Neutrophil (primary cell): ENCODE data around the gene UGT2B17.
"Not testable (repeated sequence)": the region's sequence is repeated elsewhere in the genome, so short reads cannot be mapped to it uniquely, and the experiment has no call there.

Experiments used
- H3K27ac ChIP-seq: fragments of 200-600 bp; sonication (generic); 2 replicates; pipeline ENCODE4 v1.5.1; 2016; ENCODE audit warnings: mild to moderate bottlenecking, moderate library complexity
- H3K27me3 ChIP-seq: fragments of 200-600 bp; sonication (generic); 2 replicates; pipeline ENCODE4 v1.6.0; 2016; ENCODE audit warnings: mild to moderate bottlenecking
- H3K36me3 ChIP-seq: fragments of 200-600 bp; sonication (generic); 2 replicates; pipeline ENCODE4 v1.5.1; 2017
- H3K4me1 ChIP-seq, 2 experiments: fragments of 200-600 bp in 1 of 2; sonication (generic) in 1 of 2; 1 replicate in 1 of 2; 2 replicates in 1 of 2; pipeline versions ENCODE4 v1.5.1 to v1.6.1; 2013 to 2016; ENCODE audit warnings: low read depth in 1 of 2, low read length in 1 of 2, mild to moderate bottlenecking in 1 of 2, moderate library complexity in 1 of 2; ENCODE audit not compliant: control insufficient read depth in 1 of 2, insufficient read depth in 1 of 2
- H3K4me3 ChIP-seq, 2 experiments: fragments of 200-600 bp in 1 of 2; sonication (generic) in 1 of 2; 1 replicate in 1 of 2; 2 replicates in 1 of 2; pipeline ENCODE4 v1.5.1; 2013 to 2016; ENCODE audit warnings: low read depth in 1 of 2, low read length in 1 of 2, mild to moderate bottlenecking in 1 of 2, moderate library complexity in 1 of 2
- H3K9me3 ChIP-seq: fragments of 200-600 bp; sonication (generic); 2 replicates; pipeline ENCODE4 v1.5.1; 2016
- TF ChIP-seq, protein P1 (sequence below): fragments of 200-600 bp; sonication (generic); IDR thresholded peaks from 2 replicates; pipeline ENCODE4 v1.5.1; 2016; ENCODE audit warnings: antibody characterized with exemption

UGT2B17 gene

DNA sequence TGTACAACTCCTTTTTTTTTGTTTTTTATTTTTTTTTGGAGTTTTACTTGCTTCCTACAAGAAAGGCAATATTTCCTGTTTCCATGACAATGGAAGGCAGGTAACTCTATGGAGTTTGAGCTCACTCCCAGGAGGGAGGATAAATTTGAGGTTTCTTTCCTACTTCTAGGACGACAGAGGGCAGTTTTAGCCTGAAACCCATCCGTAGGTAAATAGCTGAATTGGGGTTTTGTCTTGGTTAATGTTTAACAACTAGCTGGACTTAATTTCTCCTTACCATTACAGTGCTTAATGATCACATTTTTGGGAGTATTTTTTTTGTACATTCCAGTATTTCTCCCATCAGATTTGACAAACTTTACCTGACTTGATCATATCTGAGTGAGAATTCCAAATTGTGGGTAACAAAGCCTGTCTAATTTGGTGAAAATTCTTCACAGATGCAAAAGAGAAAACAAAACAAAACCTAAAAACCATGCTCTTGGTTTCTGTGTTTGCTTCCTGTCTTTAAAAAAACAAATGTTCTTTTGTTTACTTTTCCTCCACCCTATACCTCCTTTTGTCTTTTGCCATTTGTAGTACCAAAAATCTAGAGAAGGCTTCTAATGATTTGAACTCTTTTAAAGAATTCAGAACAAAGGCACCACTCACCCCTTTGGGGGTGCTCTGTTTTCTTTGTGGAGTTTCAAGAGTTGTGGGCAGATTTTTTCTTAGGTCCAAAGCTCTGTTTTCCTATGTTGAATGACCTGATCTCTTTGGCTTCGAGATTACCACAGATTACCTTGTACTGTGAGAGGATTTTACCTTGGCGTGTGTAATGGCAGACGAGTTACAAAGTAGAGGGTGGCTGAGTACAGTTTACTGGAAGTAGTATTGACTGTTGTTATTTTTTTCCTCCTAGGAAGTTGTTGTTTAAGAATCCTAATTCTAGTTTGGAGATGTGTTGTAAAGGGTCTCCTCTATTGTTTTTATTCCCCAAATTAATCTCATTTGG is 23.0 kb downstream of the UGT2B17 start:
- H3K27ac ChIP-seq, H3K4me3 ChIP-seq, H3K27me3 ChIP-seq, H3K36me3 ChIP-seq, H3K4me1 ChIP-seq, H3K9me3 ChIP-seq: not testable (repeated sequence)

DNA sequence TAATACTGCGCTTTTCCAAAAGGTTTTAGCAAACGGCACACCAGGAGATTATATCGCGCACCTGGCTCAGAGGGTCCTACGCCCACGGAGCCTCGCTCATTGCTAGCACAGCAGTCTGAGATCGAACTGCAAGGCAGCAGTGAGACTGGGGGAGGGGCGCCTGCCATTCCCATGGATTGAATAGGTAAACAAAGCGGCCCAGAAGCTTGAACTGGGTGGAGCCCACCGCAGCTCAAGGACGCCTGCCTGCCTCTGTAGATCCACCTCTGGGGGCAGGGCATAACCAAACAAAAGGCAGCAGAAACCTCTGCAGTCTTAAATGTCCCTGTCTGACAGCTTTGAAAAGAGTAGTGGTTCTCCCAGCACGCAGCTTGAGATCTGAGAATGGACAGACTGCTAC is 33.4 kb downstream of the UGT2B17 start:
- not testable (repeated sequence) for H3K9me3 ChIP-seq, H3K36me3 ChIP-seq, H3K27ac ChIP-seq, H3K4me3 ChIP-seq, H3K4me1 ChIP-seq, H3K27me3 ChIP-seq

DNA sequence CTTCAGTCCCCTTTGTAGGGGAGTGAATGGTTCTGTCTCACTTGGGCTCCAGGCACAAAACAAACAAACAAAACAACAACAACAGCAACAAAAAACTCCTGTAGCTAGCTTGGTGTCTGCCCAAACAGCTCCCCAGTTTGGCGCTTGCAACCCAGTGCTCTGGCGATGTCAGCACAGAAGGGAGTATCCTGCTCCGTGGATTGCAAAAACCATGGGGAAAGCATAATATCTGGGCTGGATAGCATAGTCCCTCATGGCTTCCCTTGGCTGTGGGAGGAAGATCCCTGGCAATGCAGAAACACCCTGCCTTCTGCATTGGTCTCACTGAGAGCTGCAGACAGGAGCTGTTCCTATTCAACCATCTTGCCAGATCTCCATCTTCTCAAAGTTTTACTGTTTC is 39.7 kb downstream of the UGT2B17 start:
- TF ChIP-seq, protein P1, sequence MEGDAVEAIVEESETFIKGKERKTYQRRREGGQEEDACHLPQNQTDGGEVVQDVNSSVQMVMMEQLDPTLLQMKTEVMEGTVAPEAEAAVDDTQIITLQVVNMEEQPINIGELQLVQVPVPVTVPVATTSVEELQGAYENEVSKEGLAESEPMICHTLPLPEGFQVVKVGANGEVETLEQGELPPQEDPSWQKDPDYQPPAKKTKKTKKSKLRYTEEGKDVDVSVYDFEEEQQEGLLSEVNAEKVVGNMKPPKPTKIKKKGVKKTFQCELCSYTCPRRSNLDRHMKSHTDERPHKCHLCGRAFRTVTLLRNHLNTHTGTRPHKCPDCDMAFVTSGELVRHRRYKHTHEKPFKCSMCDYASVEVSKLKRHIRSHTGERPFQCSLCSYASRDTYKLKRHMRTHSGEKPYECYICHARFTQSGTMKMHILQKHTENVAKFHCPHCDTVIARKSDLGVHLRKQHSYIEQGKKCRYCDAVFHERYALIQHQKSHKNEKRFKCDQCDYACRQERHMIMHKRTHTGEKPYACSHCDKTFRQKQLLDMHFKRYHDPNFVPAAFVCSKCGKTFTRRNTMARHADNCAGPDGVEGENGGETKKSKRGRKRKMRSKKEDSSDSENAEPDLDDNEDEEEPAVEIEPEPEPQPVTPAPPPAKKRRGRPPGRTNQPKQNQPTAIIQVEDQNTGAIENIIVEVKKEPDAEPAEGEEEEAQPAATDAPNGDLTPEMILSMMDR = no peak
- H3K9me3 ChIP-seq = no peaks in the 10 kb centered on the region
- H3K4me3 ChIP-seq = no peak overlapping the region
- H3K27me3 ChIP-seq = no peaks in the 10 kb centered on the region
- H3K36me3 ChIP-seq = no peaks in the 10 kb centered on the region
- H3K27ac ChIP-seq = no peak overlapping the region
- H3K4me1 ChIP-seq = no peaks in the 10 kb centered on the region

DNA sequence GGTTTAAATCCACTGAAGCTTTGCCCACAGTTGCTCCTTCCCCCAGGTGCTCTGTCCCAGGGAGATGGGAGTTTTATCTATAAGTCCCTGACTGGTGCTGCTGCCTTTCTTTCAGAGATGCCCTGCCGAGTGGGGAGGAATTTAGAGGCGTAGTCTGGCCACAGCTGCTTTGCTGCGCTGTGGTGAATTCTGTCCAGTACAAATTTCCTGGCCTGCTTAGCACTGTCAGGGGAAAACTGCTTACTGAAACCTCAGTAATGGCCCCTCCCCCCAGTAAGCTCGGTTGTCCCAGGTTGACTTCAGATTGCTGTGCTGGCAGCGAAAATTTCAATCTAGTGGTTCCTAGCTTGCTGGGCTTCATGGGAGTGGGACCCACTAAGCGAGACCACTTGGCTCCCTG is 40.1 kb downstream of the UGT2B17 start:
- TF ChIP-seq, protein P1 = no peak

DNA sequence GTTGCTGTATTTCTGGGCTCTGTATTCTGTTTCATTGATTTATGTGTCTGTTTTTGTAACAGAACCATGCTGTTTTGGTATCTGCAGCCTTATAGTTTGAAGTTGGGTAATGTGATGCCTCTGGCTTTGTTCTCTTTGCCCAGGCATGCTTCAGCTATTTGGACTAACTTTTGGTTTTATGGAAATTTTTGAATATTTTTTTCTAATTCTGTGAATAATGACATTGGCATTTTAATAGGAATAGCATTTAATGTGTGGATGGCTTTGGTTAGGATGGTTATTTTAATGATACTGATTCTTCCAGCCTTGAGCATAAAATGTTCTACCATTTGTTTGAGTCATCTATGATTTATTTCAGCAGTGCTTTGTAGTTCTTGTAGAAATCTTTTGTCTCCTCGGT is 53.9 kb downstream of the UGT2B17 start:
- not testable (repeated sequence) for H3K4me3 ChIP-seq, H3K4me1 ChIP-seq, H3K9me3 ChIP-seq, H3K27ac ChIP-seq, H3K27me3 ChIP-seq, H3K36me3 ChIP-seq

More for the DNA sequence above, 40.1 kb downstream of the UGT2B17 start:
- H3K27me3 ChIP-seq = no peaks in the 10 kb centered on the region
- H3K27ac ChIP-seq = no peak overlapping the region
- no peaks in the 10 kb centered on the region for H3K4me1 ChIP-seq
- no peaks in the 10 kb centered on the region for H3K9me3 ChIP-seq
- H3K36me3 ChIP-seq = no peaks in the 10 kb centered on the region
- H3K4me3 ChIP-seq = no peak overlapping the region

DNA sequence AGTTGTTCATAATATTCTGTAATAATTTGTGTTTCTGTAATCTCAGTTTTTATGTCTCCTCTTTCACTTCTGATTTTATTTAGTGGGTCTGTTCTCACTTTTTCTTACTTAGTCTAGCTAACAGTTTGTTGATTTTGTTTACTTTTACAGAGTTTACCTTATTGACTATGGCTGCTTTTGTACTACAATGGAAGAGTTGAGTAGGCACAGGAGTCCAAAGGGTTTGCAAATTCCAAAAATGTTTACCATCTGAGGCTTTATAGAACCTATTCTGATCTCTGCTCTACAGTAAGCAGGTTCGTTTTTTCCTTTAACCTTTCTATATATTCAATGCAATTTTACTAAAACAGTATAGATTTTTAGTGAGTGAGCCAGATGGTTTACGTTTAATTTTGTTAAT is 55.1 kb downstream of the UGT2B17 start:
- H3K27ac ChIP-seq = no peak overlapping the region
- no peaks in the 10 kb centered on the region for H3K36me3 ChIP-seq
- H3K4me1 ChIP-seq = no peaks in the 10 kb centered on the region
- TF ChIP-seq, protein P1 = no peak
- no peaks in the 10 kb centered on the region for H3K9me3 ChIP-seq
- H3K27me3 ChIP-seq = no peaks in the 10 kb centered on the region
- H3K4me3 ChIP-seq = no peak overlapping the region

DNA sequence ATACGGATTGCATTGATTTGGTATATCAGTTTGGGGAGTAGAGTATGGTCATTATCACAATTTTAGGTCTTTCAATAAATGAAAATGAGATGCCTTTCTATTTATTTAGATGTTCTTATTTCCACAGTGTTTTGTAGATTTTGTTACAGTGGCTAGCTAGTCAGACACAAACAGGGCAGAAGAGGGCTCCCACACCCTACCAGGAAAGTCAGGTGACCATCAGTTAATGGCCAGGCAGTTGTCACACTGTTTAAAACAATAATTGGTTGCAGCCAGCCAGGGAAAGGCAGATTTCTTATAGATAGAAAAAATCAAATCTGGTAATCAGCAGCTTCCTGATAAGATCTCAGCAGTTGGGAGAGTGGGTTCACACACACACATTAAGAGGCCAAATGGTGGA is 57.2 kb downstream of the UGT2B17 start:
- Histone ChIP-seq H3K36me3 (no peaks in the 10 kb centered on the region), H3K9me3 (no peaks in the 10 kb centered on the region), H3K27me3 (no peaks in the 10 kb centered on the region)

DNA sequence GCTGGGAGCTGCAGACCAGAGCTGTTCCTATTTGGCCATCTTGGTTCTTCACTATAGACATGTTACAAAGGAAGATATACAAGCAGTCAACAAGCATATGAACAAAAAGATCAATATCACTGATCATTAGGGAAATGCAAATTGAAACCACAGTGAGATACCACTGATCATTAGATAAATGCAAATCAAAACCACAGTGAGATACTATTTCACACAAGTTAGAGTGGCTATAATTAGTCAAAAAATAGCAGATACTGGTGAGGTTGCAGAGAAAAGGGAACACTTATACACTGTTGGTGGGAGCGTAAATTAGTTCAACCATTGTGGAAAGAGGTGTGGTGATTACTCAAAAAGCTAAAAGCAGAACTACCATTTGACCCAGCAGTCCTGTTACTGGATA is 70.7 kb downstream of the UGT2B17 start:
- H3K27me3 ChIP-seq, H3K27ac ChIP-seq, H3K36me3 ChIP-seq, H3K4me1 ChIP-seq, H3K4me3 ChIP-seq, H3K9me3 ChIP-seq: not testable (repeated sequence)

More for the DNA sequence above, 57.2 kb downstream of the UGT2B17 start:
- TF ChIP-seq, protein P1 = no peak
- H3K27ac ChIP-seq = no peak overlapping the region
- no peak overlapping the region for H3K4me3 ChIP-seq
- no peaks in the 10 kb centered on the region for H3K4me1 ChIP-seq

DNA sequence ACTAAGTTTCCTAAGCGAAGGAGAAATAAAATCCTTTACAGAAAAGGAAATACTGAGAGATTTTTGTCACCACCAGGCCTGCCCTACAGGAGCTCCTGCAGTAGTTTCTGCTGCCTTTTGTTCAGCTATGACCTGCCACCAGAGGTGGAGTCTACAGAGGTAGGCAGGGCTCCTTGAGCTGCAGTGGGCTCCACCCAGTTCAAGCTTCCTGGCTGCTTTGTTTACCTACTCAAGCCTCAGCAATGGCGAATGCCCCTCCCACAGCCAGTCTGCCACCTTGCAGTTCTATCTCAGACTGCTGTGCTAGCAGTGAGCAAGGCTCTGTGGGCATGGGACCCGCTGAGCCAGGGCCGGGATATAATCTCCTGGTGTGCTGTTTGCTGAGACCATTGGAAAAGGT is 71.3 kb downstream of the UGT2B17 start:
- not testable (repeated sequence) for H3K36me3 ChIP-seq, H3K4me3 ChIP-seq, H3K27ac ChIP-seq, H3K9me3 ChIP-seq, H3K4me1 ChIP-seq, H3K27me3 ChIP-seq

DNA sequence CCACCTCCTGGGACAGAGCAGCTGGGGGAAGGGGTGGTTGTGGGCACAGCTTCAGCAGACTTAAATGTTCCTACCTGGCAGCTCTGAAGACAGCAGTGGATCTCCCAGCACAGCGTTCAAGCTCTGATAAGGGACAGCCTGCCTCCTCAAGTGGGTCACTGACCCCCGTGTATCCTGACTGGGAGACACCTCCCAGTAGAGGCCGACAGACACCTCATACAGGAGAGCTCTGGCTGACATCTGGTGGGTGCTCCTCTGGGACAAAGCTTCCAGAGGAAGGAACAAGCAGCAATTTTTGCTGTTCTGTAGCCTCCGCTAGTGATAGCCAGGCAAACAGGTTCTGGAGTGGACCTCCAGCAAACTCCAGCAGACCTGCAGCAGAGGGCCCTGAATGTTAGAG is 72.7 kb downstream of the UGT2B17 start:
- H3K4me3 ChIP-seq, H3K4me1 ChIP-seq, H3K36me3 ChIP-seq, H3K27me3 ChIP-seq, H3K27ac ChIP-seq, H3K9me3 ChIP-seq: not testable (repeated sequence)
